ENCODE data around the gene BMF. TPM values are rescaled to one million over a fixed set of nuclear protein-coding genes. Genes with fewer than 3 reads are reported as not detected.

The BMF gene
- total RNA-seq, 2 experiments from 2014 or later, result 4.8 to 11.1 TPM

DNA sequence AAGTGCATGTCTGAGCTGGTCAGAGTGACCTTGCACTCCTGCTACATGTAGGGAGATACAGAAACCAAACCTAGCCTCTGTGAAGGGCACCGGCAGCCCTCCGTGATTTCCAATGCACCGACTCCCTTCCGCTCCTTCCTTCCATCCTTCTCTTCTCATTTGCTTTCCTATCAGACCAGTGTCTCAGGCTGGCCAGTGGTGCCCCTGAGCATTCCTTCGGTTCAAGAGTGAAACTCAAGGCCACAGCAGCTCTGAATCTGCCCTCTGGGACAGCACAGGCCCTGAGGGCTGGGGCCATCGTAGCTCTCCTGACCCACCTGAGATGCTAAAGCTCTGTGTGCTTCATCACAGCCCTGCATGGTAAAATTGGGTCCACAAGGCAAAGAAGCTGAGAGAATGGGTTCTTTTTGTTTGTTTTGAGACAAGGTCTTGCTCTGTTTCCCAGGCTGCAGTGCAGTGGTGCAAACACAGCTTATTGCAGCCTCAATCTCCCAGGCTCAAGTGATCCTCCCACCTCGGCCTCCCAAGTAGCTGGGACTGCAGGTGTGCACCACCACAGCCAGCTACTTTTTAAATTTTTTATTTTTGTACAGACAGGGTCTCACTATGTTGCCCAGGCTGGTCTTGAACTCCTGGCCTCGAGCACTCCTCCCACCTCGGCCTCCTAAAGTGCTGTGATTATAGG is 2.3 kb upstream of the BMF start:
- no peak for DNase-seq (ENCODE audit: low spot score)
- no peaks in the 10 kb centered on the region for H3K36me3 ChIP-seq (ENCODE audit: insufficient read depth, low read length)
- H3K9me3 ChIP-seq (ENCODE audit: low read length), result no peaks in the 10 kb centered on the region
- H3K79me2 ChIP-seq (ENCODE audit: insufficient read depth, low read depth, low read length), result no peaks in the 10 kb centered on the region
- H3K4me2 ChIP-seq (ENCODE audit: low read length), result no peak overlapping the region
- TF ChIP-seq CTCF (conservative IDR thresholded peaks at IDR 0.05; ENCODE audit: low read length) (no peak), EZH2phosphoT487 (IDR thresholded peaks at IDR 0.05; ENCODE audit: borderline replicate concordance, low read depth, low read length) (no peak)
- no peaks in the 10 kb centered on the region for H4K20me1 ChIP-seq (ENCODE audit: insufficient read depth, low read length)
- no TSS peak for BruUV-seq (replicated peaks)
- H2AFZ ChIP-seq (ENCODE audit: low read length), result no peak overlapping the region
- H3K9me2 ChIP-seq (ENCODE audit: insufficient read depth, low read length), result no peaks in the 10 kb centered on the region
- POLR2A ChIA-PET, result interaction anchor here (0.5 to 10.1 kb wide), 6 partner anchors 9 to 906 kb away, joined by 3 to 146 read pairs (median 4); no protein-coding TSS in a partner anchor
- peaks cover 72% of the 10 kb centered on the region for H3K4me1 ChIP-seq (ENCODE audit: insufficient read depth, low read length, poor library complexity, severe bottlenecking)
- CTCF ChIA-PET (ENCODE audit: unreplicated experiment), result interaction anchor here (0.6 to 1.2 kb wide), 4 partner anchors 14 to 65 kb away, joined by 3 read pairs; no protein-coding TSS in a partner anchor
- H3K4me3 ChIP-seq (ENCODE audit: low read depth, low read length, poor library complexity, severe bottlenecking), result no peak overlapping the region
- no peak overlapping the region for H3K27ac ChIP-seq (ENCODE audit: low read depth, low read length, poor library complexity, severe bottlenecking)
- intact Hi-C loops (cut with micrococcal nuclease; ENCODE audit: unreplicated experiment), result no loop called here

GRCh38 chr15:40108061-40108854 is 421 bp downstream of the BMF start:
- Histone ChIP-seq H3K4me1 (ENCODE audit: insufficient read depth, low read length, poor library complexity, severe bottlenecking) (peaks cover 72% of the 10 kb centered on the region), H3K4me3 (ENCODE audit: low read depth, low read length, poor library complexity, severe bottlenecking) (peak overlapping the region; percentile 77), H2AFZ (ENCODE audit: low read length) (peak overlapping the region; percentile 30), H3K27ac (ENCODE audit: low read depth, low read length, poor library complexity, severe bottlenecking) (no peak overlapping the region), H3K9me3 (ENCODE audit: low read length) (no peaks in the 10 kb centered on the region), H3K36me3 (ENCODE audit: insufficient read depth, low read length) (no peaks in the 10 kb centered on the region), H4K20me1 (ENCODE audit: insufficient read depth, low read length) (no peaks in the 10 kb centered on the region), H3K79me2 (ENCODE audit: insufficient read depth, low read depth, low read length) (no peaks in the 10 kb centered on the region), H3K9me2 (ENCODE audit: insufficient read depth, low read length) (no peaks in the 10 kb centered on the region), H3K4me2 (ENCODE audit: low read length) (peak overlapping the region; percentile 88)
- TF ChIP-seq EZH2phosphoT487 (IDR thresholded peaks at IDR 0.05; ENCODE audit: borderline replicate concordance, low read depth, low read length) (no peak), CTCF (conservative IDR thresholded peaks at IDR 0.05; ENCODE audit: low read length) (no peak)
- no TSS peak for BruUV-seq (replicated peaks)
- intact Hi-C loops (cut with micrococcal nuclease; ENCODE audit: unreplicated experiment), result loop anchor here (2.0 to 5.0 kb wide), 3 partner anchors 53 to 319 kb away; partner anchors contain the start of gene BUB1B
- CTCF ChIA-PET (ENCODE audit: unreplicated experiment), result interaction anchor here (0.6 to 1.7 kb wide), 4 partner anchors 62 to 165 kb away, joined by 3 to 7 read pairs (median 5); no protein-coding TSS in a partner anchor
- POLR2A ChIA-PET, result interaction anchor here (0.6 to 10.1 kb wide), 8 partner anchors 7 to 310 kb away, joined by 3 to 146 read pairs (median 6); no protein-coding TSS in a partner anchor
- no peak for DNase-seq (ENCODE audit: low spot score)
